ENCODE measurements around the gene DMAC2L.
"Not testable (repeated sequence)": the region's sequence is repeated elsewhere in the genome, so short reads cannot be mapped to it uniquely, and the experiment has no call there.

DMAC2L gene

GRCh38 chr14:50333014-50333509 lies 20.9 kb downstream of the DMAC2L start:
- DNase-seq: no peak

- DNase-seq: no peak
These were observed 22.1 kb downstream of the DMAC2L start for GRCh38 chr14:50334211-50334610.

- no peak for DNase-seq
These were observed 23.3 kb downstream of the DMAC2L start for GRCh38 chr14:50335389-50335788.

- no peak for DNase-seq
These were observed 24.1 kb downstream of the DMAC2L start for GRCh38 chr14:50335989-50336824.

GRCh38 chr14:50338587-50338986 lies 26.5 kb downstream of the DMAC2L start:
- DNase-seq: no peak

GRCh38 chr14:50339178-50339804 lies 27.2 kb downstream of the DMAC2L start:
- no peak for DNase-seq

- no peak for DNase-seq
These were observed 27.9 kb downstream of the DMAC2L start for GRCh38 chr14:50340045-50340444.

GRCh38 chr14:50340963-50341362 lies 28.8 kb downstream of the DMAC2L start:
- no peak for DNase-seq

- no peak for DNase-seq
These were observed 30.3 kb downstream of the DMAC2L start for GRCh38 chr14:50342221-50343078.

- no peak for DNase-seq
These were observed 31.3 kb downstream of the DMAC2L start for GRCh38 chr14:50343434-50343833.

GRCh38 chr14:50344116-50344775 lies 32.1 kb downstream of the DMAC2L start:
- DNase-seq: no peak

GRCh38 chr14:50344876-50345563 lies 32.9 kb downstream of the DMAC2L start:
- no peak for DNase-seq

- DNase-seq: no peak
These were observed 33.8 kb downstream of the DMAC2L start for GRCh38 chr14:50345846-50346422.

- no peak for DNase-seq
These were observed 35.4 kb downstream of the DMAC2L start for GRCh38 chr14:50347521-50347920.

- DNase-seq: no peak
These were observed 36.8 kb downstream of the DMAC2L start for GRCh38 chr14:50348933-50349332.

- no peak for DNase-seq
These were observed 38.9 kb downstream of the DMAC2L start for GRCh38 chr14:50350975-50351374.

- no peak for DNase-seq
These were observed 40.5 kb downstream of the DMAC2L start for GRCh38 chr14:50352584-50352983.

- DNase-seq: no peak
These were observed 41.0 kb downstream of the DMAC2L start for GRCh38 chr14:50353126-50353525.

- DNase-seq: no peak
These were observed 42.4 kb downstream of the DMAC2L start for GRCh38 chr14:50354527-50354926.

- DNase-seq: no peak
These were observed 43.6 kb downstream of the DMAC2L start for GRCh38 chr14:50355692-50356091.

GRCh38 chr14:50356283-50356682 lies 44.2 kb downstream of the DMAC2L start:
- DNase-seq: not testable (repeated sequence)

- no peak for DNase-seq
These were observed 45.0 kb downstream of the DMAC2L start for GRCh38 chr14:50357124-50357523.

Measured in SIG-M5 (cell line).